HL-60/S4 (cell line): ENCODE measurements around the gene ALG10B.

ENCODE experiments used
- in situ Hi-C: fragments of 300-500 bp; cut with MboI; formaldehyde crosslinking; loops from 2 replicates; pipeline ENCODE4 v1.14.3; 2022; ENCODE audit warnings: low sequenced_read_pairs

Gene ALG10B

GRCh38 chr12:38373784-38374183, 57.2 kb downstream of the ALG10B start:
- in situ Hi-C loops: no loop called here

- in situ Hi-C loops: no loop called here
Observed at GRCh38 chr12:38374751-38375150, 58.2 kb downstream of the ALG10B start.
